Mesodermal cell (in vitro differentiated cells): Measurements from ENCODE around the gene ADAMTSL4.

ENCODE experiments used
- H3K27ac ChIP-seq: 2 replicates; pipeline ENCODE4 v1.7.0; 2013; ENCODE audit warnings: mild to moderate bottlenecking, low read depth, low read length, moderate library complexity; ENCODE audit not compliant: severe bottlenecking
- H3K36me3 ChIP-seq: 2 replicates; pipeline ENCODE4 v1.7.1; 2013; ENCODE audit warnings: mild to moderate bottlenecking, low read length, moderate library complexity; ENCODE audit not compliant: control insufficient read depth, insufficient read depth
- H3K4me1 ChIP-seq: one replicate; pipeline ENCODE4 v1.7.1; 2013; ENCODE audit warnings: mild to moderate bottlenecking, low read length; ENCODE audit not compliant: insufficient read depth, control insufficient read depth, poor library complexity, severe bottlenecking
- H3K4me3 ChIP-seq: 2 replicates; pipeline ENCODE4 v1.7.0; 2013; ENCODE audit warnings: low read length, control low read depth, mild to moderate bottlenecking; ENCODE audit not compliant: insufficient read depth, poor library complexity, severe bottlenecking; ENCODE audit errors: extremely low read depth
- H3K9me3 ChIP-seq: 2 replicates; pipeline ENCODE4 v1.7.1; 2013; ENCODE audit warnings: mild to moderate bottlenecking, low read length, moderate library complexity; ENCODE audit not compliant: control insufficient read depth
- WGBS, 2 experiments: methylation state at CpG; one replicate each; pipeline ENCODE4 v1.1.5; 2013; ENCODE audit warnings: missing lambda C conversion rate in 2 of 2; ENCODE audit not compliant: insufficient coverage in 2 of 2; 5-methylcytosine and 5-hydroxymethylcytosine counted together

The ADAMTSL4 gene

DNA sequence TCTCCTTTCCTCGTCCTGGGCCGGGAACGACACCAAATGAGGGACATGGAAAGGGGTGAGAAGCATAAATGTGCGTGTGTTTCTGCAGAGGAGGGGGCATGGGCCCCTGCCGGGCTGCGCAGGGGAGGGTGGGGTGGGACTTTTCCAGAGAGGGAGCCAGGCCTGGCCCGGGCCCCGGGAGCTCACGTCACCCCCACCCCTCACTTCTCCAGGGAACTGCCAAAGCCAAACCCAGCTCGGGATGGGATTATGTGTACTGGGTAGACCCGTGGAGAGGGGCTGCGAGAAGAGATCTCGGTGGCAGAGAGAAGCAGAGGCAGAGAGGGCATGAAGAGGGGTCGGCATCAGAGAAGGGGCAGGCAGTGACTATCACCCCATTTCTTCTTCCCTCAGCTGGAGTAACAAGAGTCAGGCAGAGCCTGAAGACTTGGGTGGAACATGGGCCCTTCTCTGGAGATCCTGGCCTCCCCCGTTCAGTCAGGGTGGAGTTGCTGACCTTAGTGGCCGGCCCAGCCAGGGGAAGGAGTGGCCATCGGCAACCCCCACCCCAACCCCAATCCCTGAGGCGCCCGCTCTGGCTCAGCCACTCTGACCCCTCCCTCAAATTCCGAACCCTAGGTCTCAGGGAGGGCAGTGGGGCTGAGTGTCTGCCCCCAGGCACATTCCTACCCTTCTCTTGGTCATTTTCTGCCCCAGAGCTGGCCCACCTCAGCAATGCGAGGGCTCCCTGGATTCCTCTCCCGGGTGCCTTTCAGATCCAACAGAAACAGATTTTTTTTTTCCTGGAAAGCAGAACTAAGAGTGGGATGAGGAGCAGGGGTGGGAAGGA, 1.2 kb downstream of the ADAMTSL4 start:
- 73 to 76% methylated on average over 8 to 11 of the region's 22 CpGs for WGBS, 2 experiments
- Histone ChIP-seq H3K4me3 (no peak overlapping the region), H3K4me1 (peaks cover 22% of the 10 kb centered on the region), H3K36me3 (peaks cover 4% of the 10 kb centered on the region), H3K27ac (peak overlapping the region; percentile 23), H3K9me3 (no peaks in the 10 kb centered on the region)

DNA sequence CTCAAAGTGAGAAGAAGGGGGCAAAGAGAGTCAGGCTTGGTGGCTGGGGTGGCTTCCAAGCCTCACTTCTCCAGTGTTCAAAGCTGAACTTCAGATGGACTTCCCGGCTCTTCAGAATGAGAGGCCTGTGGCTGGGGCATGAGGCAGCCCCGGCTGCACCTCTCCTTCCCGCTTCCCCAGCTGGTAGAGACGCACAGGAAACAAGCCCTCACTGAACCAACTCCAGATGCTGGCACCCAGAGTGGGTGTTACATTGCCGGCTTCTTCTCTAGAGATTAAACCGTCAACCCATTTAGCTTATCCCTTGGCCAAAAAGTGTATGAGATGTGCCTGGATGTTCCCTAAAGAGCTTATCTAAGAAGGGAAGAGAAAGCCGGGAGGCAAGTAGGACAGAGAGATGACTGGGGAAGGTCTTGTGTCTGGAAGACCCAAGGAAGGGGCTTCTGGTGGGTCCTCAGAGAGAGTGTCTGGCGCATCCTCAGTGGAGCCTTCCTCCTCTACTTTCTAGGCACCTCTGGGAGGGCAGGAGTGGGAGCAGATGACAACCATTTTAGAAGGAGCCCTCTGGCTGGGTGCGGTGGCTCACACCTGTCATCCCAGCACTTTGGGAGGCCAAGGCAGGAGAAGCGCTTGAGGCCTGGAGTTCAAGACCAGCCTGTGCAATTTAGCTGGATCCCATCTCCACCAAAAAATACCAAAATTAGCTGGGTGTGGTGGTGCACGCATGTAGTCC, 2.0 kb downstream of the ADAMTSL4 start:
- H3K9me3 ChIP-seq = no peaks in the 10 kb centered on the region
- WGBS, 2 experiments = 89 to 97% methylated on average over 9 to 10 of the region's 11 CpGs
- peak overlapping the region; percentile 71 for H3K27ac ChIP-seq
- H3K4me3 ChIP-seq = no peak overlapping the region
- H3K4me1 ChIP-seq = peaks cover 22% of the 10 kb centered on the region
- peaks cover 8% of the 10 kb centered on the region for H3K36me3 ChIP-seq

- WGBS, 2 experiments = no CpG with 5 or more reads among the region's 1 CpG
- H3K4me1 ChIP-seq = peaks cover 22% of the 10 kb centered on the region
- H3K36me3 ChIP-seq = peaks cover 8% of the 10 kb centered on the region
- H3K4me3 ChIP-seq = no peak overlapping the region
- no peaks in the 10 kb centered on the region for H3K9me3 ChIP-seq
- H3K27ac ChIP-seq = peak overlapping the region; percentile 71
Observed at GRCh38 chr1:150551784-150552127, 2.5 kb downstream of the ADAMTSL4 start.

- WGBS, 2 experiments = 62 to 68% methylated on average over 10 to 12 of the region's 13 CpGs
- peak overlapping the region; percentile 71 for H3K27ac ChIP-seq
- no peak overlapping the region for H3K4me3 ChIP-seq
- peaks cover 22% of the 10 kb centered on the region for H3K4me1 ChIP-seq
- H3K9me3 ChIP-seq = no peaks in the 10 kb centered on the region
- peaks cover 9% of the 10 kb centered on the region for H3K36me3 ChIP-seq
Observed at GRCh38 chr1:150552128-150552910, 3.1 kb downstream of the ADAMTSL4 start.

DNA sequence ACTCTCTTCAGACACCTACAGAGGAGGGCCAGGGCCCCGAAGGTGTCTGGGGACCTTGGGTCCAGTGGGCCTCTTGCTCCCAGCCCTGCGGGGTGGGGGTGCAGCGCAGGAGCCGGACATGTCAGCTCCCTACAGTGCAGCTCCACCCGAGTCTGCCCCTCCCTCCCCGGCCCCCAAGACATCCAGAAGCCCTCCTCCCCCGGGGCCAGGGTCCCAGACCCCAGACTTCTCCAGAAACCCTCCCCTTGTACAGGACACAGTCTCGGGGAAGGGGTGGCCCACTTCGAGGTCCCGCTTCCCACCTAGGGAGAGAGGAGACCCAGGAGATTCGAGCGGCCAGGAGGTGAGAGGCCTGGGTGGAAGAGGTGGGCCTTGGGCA, 3.7 kb downstream of the ADAMTSL4 start:
- peaks cover 22% of the 10 kb centered on the region for H3K4me1 ChIP-seq
- peaks cover 10% of the 10 kb centered on the region for H3K36me3 ChIP-seq
- peak overlapping the region; percentile 71 for H3K27ac ChIP-seq
- 86 to 92% methylated on average over 6 to 9 of the region's 12 CpGs for WGBS, 2 experiments
- no peak overlapping the region for H3K4me3 ChIP-seq
- no peaks in the 10 kb centered on the region for H3K9me3 ChIP-seq

DNA sequence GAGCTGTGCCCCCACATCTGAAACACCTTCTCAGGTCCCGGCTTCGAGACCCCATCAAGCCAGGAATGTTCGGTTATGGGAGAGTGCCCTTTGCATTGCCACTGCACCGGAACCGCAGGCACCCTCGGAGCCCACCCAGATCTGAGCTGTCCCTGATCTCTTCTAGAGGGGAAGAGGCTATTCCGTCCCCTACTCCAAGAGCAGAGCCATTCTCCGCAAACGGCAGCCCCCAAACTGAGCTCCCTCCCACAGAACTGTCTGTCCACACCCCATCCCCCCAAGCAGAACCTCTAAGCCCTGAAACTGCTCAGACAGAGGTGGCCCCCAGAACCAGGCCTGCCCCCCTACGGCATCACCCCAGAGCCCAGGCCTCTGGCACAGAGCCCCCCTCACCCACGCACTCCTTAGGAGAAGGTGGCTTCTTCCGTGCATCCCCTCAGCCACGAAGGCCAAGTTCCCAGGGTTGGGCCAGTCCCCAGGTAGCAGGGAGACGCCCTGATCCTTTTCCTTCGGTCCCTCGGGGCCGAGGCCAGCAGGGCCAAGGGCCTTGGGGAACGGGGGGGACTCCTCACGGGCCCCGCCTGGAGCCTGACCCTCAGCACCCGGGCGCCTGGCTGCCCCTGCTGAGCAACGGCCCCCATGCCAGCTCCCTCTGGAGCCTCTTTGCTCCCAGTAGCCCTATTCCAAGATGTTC, 4.3 kb downstream of the ADAMTSL4 start:
- Histone ChIP-seq H3K4me1 (peaks cover 22% of the 10 kb centered on the region), H3K4me3 (no peak overlapping the region), H3K27ac (no peak overlapping the region), H3K9me3 (no peaks in the 10 kb centered on the region), H3K36me3 (peaks cover 10% of the 10 kb centered on the region)
- WGBS, 2 experiments = 91 to 93% methylated on average over 19 to 21 of the region's 23 CpGs

- Histone ChIP-seq H3K36me3 (peaks cover 10% of the 10 kb centered on the region), H3K4me3 (no peak overlapping the region), H3K9me3 (no peaks in the 10 kb centered on the region), H3K27ac (no peak overlapping the region), H3K4me1 (peaks cover 26% of the 10 kb centered on the region)
- WGBS, 2 experiments = 92 to 100% methylated on average over 5 to 6 of the region's 8 CpGs
Observed at GRCh38 chr1:150554086-150554452, 4.9 kb downstream of the ADAMTSL4 start.

DNA sequence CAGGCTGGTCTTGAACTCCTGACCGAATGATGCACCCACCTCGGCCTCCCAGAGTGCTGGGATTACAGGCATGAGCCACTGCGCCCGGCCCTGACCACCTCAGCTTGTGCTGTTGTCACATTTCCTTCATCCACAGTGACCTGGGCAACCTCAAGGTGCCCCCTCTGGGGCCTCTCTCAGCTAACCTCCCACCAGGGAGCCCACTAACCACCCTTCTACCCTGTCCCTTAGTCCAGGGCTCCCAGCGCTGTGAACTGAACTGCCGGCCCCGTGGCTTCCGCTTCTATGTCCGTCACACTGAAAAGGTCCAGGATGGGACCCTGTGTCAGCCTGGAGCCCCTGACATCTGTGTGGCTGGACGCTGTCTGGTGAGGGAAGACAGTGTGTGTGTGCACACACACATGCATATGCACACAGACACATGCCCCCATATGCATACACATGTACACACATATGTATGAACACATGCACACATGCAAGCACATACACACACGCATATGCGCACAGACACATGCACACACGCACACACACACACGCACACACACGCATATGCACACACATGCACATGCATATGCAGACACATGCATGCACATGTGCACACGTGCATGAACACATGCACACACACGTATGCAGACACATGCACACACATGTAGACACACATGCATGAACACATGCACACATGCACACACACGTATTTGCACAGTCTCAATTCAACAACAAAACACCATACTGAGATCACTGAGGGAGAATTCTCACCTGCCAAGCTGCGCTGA, 6.2 kb downstream of the ADAMTSL4 start:
- 94 to 98% methylated on average over 17 to 18 of the region's 19 CpGs for WGBS, 2 experiments
- Histone ChIP-seq H3K4me3 (no peak overlapping the region), H3K27ac (no peak overlapping the region), H3K36me3 (peaks cover 15% of the 10 kb centered on the region), H3K4me1 (peaks cover 34% of the 10 kb centered on the region), H3K9me3 (no peaks in the 10 kb centered on the region)

- 86% methylated on average over 7 to 10 of the region's 26 CpGs for WGBS, 2 experiments
Observed at GRCh38 chr1:150555971-150556865, 7.0 kb downstream of the ADAMTSL4 start.

More at GRCh38 chr1:150555971-150556865, 7.0 kb downstream of the ADAMTSL4 start:
- no peaks in the 10 kb centered on the region for H3K9me3 ChIP-seq
- no peak overlapping the region for H3K27ac ChIP-seq
- peaks cover 33% of the 10 kb centered on the region for H3K4me1 ChIP-seq
- H3K4me3 ChIP-seq = no peak overlapping the region
- H3K36me3 ChIP-seq = peaks cover 15% of the 10 kb centered on the region
